HCT116 (cell line): ENCODE measurements around the gene BORCS5. TPM values are rescaled to one million over a fixed set of nuclear protein-coding genes. Genes with fewer than 3 reads are reported as not detected.

Experiments
- ATAC-seq: fragments of 200-7000 bp; cut with Tn5 transposase; 2 replicates; pipeline ENCODE4 v1.9.1; 2020; ENCODE audit warnings: mild to moderate bottlenecking, moderate library complexity
- BruUV-seq: library from RNA; stranded (reverse); fragments of 400-500 nt; replicated peaks from 2 replicates; lab custom pipeline; 2021; lab: Mats Ljungman, UMichigan
- CTCF ChIA-PET: fragments of 300-600 bp; sonication (Branson Sonifier 250); formaldehyde crosslinking; loops from one replicate; lab custom pipeline; 2021; ENCODE audit warnings: antibody characterized with exemption; lab: Charles Lee
- POLR2A ChIA-PET: fragments of 300-600, 350-600 bp; sonication (Branson Sonifier 250); formaldehyde crosslinking; loops from one replicate; lab custom pipeline; 2021; ENCODE audit warnings: antibody characterized with exemption; lab: Charles Lee
- RAD21 ChIA-PET, 2 experiments: fragments of 300-600 bp; sonication (Branson Sonifier 250); formaldehyde crosslinking; loops; one replicate each; lab custom pipeline; 2023; ENCODE audit warnings: low total read pairs in 2 of 2; ENCODE audit not compliant: uncharacterized antibody in 2 of 2, unreplicated experiment in 2 of 2, low non-redundant PET in 1 of 2; lab: Charles Lee
- DNase-seq: peaks from one replicate; pipeline ENCODE4 v3.0.0-alpha.2; 2010; ENCODE audit warnings: low read depth, low spot score
- H2AFZ ChIP-seq: fragments of 200-600 bp; shearing (Covaris generic), sonication (generic); 2 replicates; pipeline ENCODE4 v1.6.1; 2017; ENCODE audit warnings: low read depth, mixed run types, mixed read lengths, antibody characterized with exemption, low read length; ENCODE audit not compliant: poor library complexity, severe bottlenecking
- H3K27ac ChIP-seq: 2 replicates; pipeline ENCODE4 v1.5.1; 2012; ENCODE audit warnings: low read depth, low read length
- H3K27me3 ChIP-seq: fragments of 200-600 bp; sonication (generic); 2 replicates; pipeline ENCODE4 v1.6.1; 2016; ENCODE audit warnings: mixed run types, low read length, mixed read lengths; ENCODE audit not compliant: insufficient read depth
- H3K36me3 ChIP-seq, 2 experiments: fragments of 200-500 bp in 1 of 2; fragments of 200-600 bp in 1 of 2; sonication (Bioruptor generic) in 1 of 2; sonication (generic) in 1 of 2; 2 replicates each; pipeline versions ENCODE4 v1.5.1 to v1.6.1; 2014 to 2016; ENCODE audit warnings: low read length in 2 of 2, inconsistent platforms in 1 of 2, mixed read lengths in 1 of 2, mixed run types in 1 of 2; ENCODE audit not compliant: insufficient read depth in 2 of 2, control insufficient read depth in 1 of 2
- H3K4me1 ChIP-seq, 2 experiments: fragments of 200-600 bp in 1 of 2; sonication (generic) in 1 of 2; 2 replicates each; pipeline versions ENCODE4 v1.5.1 to v1.6.1; 2012 to 2017; ENCODE audit warnings: low read length in 2 of 2, inconsistent platforms in 1 of 2, mild to moderate bottlenecking in 1 of 2, mixed read lengths in 1 of 2, mixed run types in 1 of 2, moderate library complexity in 1 of 2; ENCODE audit not compliant: insufficient read depth in 2 of 2, control insufficient read depth in 1 of 2
- H3K4me2 ChIP-seq: fragments of 200-600 bp; sonication (generic); 2 replicates; pipeline ENCODE4 v1.6.1; 2017; ENCODE audit warnings: mixed run types, low read length, mixed read lengths
- H3K4me3 ChIP-seq, 2 experiments: fragments of 200-600 bp in 1 of 2; sonication (generic) in 1 of 2; replicated peaks in 1 of 2; 2 replicates each; pipeline ENCODE4 v1.5.1; 2011 to 2016; ENCODE audit warnings: low read length in 2 of 2, control low read depth in 1 of 2, low read depth in 1 of 2, mild to moderate bottlenecking in 1 of 2, mixed read lengths in 1 of 2, mixed run types in 1 of 2
- H3K79me2 ChIP-seq: fragments of 200-600 bp; sonication (generic); 2 replicates; pipeline ENCODE4 v1.6.1; 2017; ENCODE audit warnings: mild to moderate bottlenecking, mixed run types, low read length, moderate library complexity, mixed read lengths; ENCODE audit not compliant: insufficient read depth
- H3K9ac ChIP-seq: fragments of 200-600 bp; sonication (generic); 2 replicates; pipeline ENCODE4 v1.6.1; 2016; ENCODE audit warnings: low read length, mixed read lengths
- H3K9me2 ChIP-seq: fragments of 200-600 bp; sonication (generic), shearing (Covaris generic); 2 replicates; pipeline ENCODE4 v1.6.1; 2017; ENCODE audit warnings: mixed run types, mild to moderate bottlenecking, moderate library complexity; ENCODE audit not compliant: insufficient read depth
- H3K9me3 ChIP-seq, 2 experiments: fragments of 200-500 bp in 1 of 2; fragments of 200-600 bp in 1 of 2; sonication (Bioruptor generic) in 1 of 2; sonication (generic) in 1 of 2; 2 replicates each; pipeline ENCODE4 v1.6.1; 2014 to 2017; ENCODE audit warnings: low read length in 2 of 2, mixed read lengths in 2 of 2, inconsistent platforms in 1 of 2, low read depth in 1 of 2, mild to moderate bottlenecking in 1 of 2, mixed run types in 1 of 2, moderate library complexity in 1 of 2; ENCODE audit not compliant: control insufficient read depth in 1 of 2, insufficient read depth in 1 of 2
- H4K20me1 ChIP-seq: fragments of 200-600 bp; sonication (generic), shearing (Covaris generic); 2 replicates; pipeline ENCODE4 v1.6.1; 2017; ENCODE audit warnings: mixed run types, mild to moderate bottlenecking, moderate library complexity; ENCODE audit not compliant: insufficient read depth
- ATF3 ChIP-seq: IDR thresholded peaks from 2 replicates; pipeline ENCODE4 v1.6.1; 2012
- CBX3 ChIP-seq: IDR thresholded peaks from 2 replicates; pipeline ENCODE4 v1.6.1; 2012; ENCODE audit warnings: low read depth
- CTCF ChIP-seq, 3 experiments: fragments of 200-600 bp in 1 of 3; sonication (generic) in 1 of 3; IDR thresholded peaks in 2 of 3; conservative IDR thresholded peaks in 1 of 3; 2 replicates each; pipeline ENCODE4 v1.5.1; 2012 to 2017; ENCODE audit warnings: low read depth in 2 of 3, low read length in 2 of 3, antibody characterized with exemption in 1 of 3, borderline replicate concordance in 1 of 3, control low read depth in 1 of 3, mild to moderate bottlenecking in 1 of 3, mixed read lengths in 1 of 3, mixed run types in 1 of 3, moderate library complexity in 1 of 3; ENCODE audit not compliant: insufficient read depth in 1 of 3
- EGR1 ChIP-seq: IDR thresholded peaks from 2 replicates; pipeline ENCODE4 v1.6.1; 2012; ENCODE audit warnings: low read depth
- EZH2 ChIP-seq: fragments of 200-600 bp; sonication (generic); IDR thresholded peaks from 2 replicates; pipeline ENCODE4 v1.6.1; 2017; ENCODE audit warnings: antibody characterized with exemption, mixed run types
- JUND ChIP-seq: IDR thresholded peaks from 2 replicates; pipeline ENCODE4 v1.6.1; 2012
- MAX ChIP-seq: IDR thresholded peaks from 2 replicates; pipeline ENCODE4 v1.6.1; 2012
- POLR2A ChIP-seq: IDR thresholded peaks from 2 replicates; pipeline ENCODE4 v1.7.0; 2011; ENCODE audit warnings: borderline replicate concordance; ENCODE audit not compliant: insufficient read depth, insufficient read length; ENCODE audit errors: extremely low read depth
- RAD21 ChIP-seq: IDR thresholded peaks from 2 replicates; pipeline ENCODE4 v1.6.1; 2012; ENCODE audit warnings: low read depth, mild to moderate bottlenecking
- REST ChIP-seq: IDR thresholded peaks from 2 replicates; pipeline ENCODE4 v1.6.1; 2012; ENCODE audit warnings: low read depth
- SIN3A ChIP-seq: IDR thresholded peaks from 2 replicates; pipeline ENCODE4 v1.6.1; 2012; ENCODE audit warnings: low read depth
- SP1 ChIP-seq: IDR thresholded peaks from 2 replicates; pipeline ENCODE4 v1.6.1; 2012; ENCODE audit warnings: low read depth
- SRF ChIP-seq: IDR thresholded peaks from 2 replicates; pipeline ENCODE4 v1.6.1; 2012; ENCODE audit warnings: low read depth
- TCF7L2 ChIP-seq: IDR thresholded peaks from 2 replicates; pipeline ENCODE4 v1.7.0; 2011; ENCODE audit warnings: borderline replicate concordance, inconsistent platforms; ENCODE audit not compliant: insufficient read depth, insufficient read length; ENCODE audit errors: extremely low read depth
- YY1 ChIP-seq: IDR thresholded peaks from 2 replicates; pipeline ENCODE4 v1.6.1; 2011; ENCODE audit warnings: low read length, low read depth, moderate library complexity, mild to moderate bottlenecking; ENCODE audit not compliant: insufficient replicate concordance; ENCODE audit errors: extremely low read depth
- ZNF274 ChIP-seq: fragments of 200-500 bp; sonication (Bioruptor generic); IDR thresholded peaks from 2 replicates; pipeline ENCODE4 v1.6.1; 2014; ENCODE audit warnings: mild to moderate bottlenecking, low read depth, low read length, inconsistent platforms
- intact Hi-C: fragments of 100-400 bp; cut with micrococcal nuclease; formaldehyde crosslinking; loops from 2 replicates; pipeline ENCODE4 v1.10.0; 2022
- total RNA-seq: library from RNA; stranded (reverse); gene quantifications from one replicate; pipeline ENCODE4 v1.2.1, GENCODE V29; 2021; ENCODE audit not compliant: unreplicated experiment

BORCS5 gene
- total RNA-seq, 1 experiment from 2014 or later: 8.7 TPM

GRCh38 chr12:12511021-12511783 is 154.3 kb downstream of the BORCS5 start:
- H3K79me2 ChIP-seq: no peaks in the 10 kb centered on the region; the same call in 1 of the 2 replicates
- no peak overlapping the region for H3K27ac ChIP-seq
- H3K9me2 ChIP-seq: no peaks in the 10 kb centered on the region
- no peak for DNase-seq
- H3K9ac ChIP-seq: no peak overlapping the region
- H3K9me3 ChIP-seq: no peaks in the 10 kb centered on the region
- TF ChIP-seq POLR2A (no peak), SRF (no peak), MAX (no peak), RAD21 (no peak), ATF3 (no peak), ZNF274 (no peak), YY1 (no peak), JUND (no peak), TCF7L2 (no peak), REST (no peak), SIN3A (no peak), EGR1 (no peak), EZH2 (no peak), SP1 (no peak), CBX3 (no peak), CTCF (IDR thresholded peaks at IDR 0.05 in 2 of 3, conservative IDR thresholded peaks at IDR 0.05 in 1 of 3; ENCODE audit: borderline replicate concordance in 1 of 3, insufficient read depth in 1 of 3, low read depth in 2 of 3, low read length in 2 of 3) (no peak)
- ChIA-PET CTCF (no interaction called here), RAD21 (no interaction called here), POLR2A (no interaction called here)
- intact Hi-C loops: no loop called here
- no peak for ATAC-seq
- no peaks in the 10 kb centered on the region for H3K36me3 ChIP-seq
- H3K4me3 ChIP-seq: no peak overlapping the region
- H3K4me2 ChIP-seq: no peak overlapping the region
- no peaks in the 10 kb centered on the region for H4K20me1 ChIP-seq
- BruUV-seq: no TSS peak
- H2AFZ ChIP-seq: no peak overlapping the region
- H3K4me1 ChIP-seq: no peaks in the 10 kb centered on the region
- no peaks in the 10 kb centered on the region for H3K27me3 ChIP-seq
